HepG2 (cell line): ENCODE results near the gene TCF12.

Source experiments
- DR1 ChIP-seq: sonication (generic); formaldehyde crosslinking; IDR thresholded peaks from 2 replicates; pipeline ENCODE4 v1.8.0; 2021; ENCODE audit warnings: mild to moderate bottlenecking, missing genetic modification reagents, inconsistent platforms
- HCFC1 ChIP-seq: fragments of 150-350 bp; IDR thresholded peaks from 2 replicates; pipeline ENCODE4 v1.6.1; 2014; ENCODE audit warnings: low read depth, low read length
- JARID2 ChIP-seq: sonication (generic); formaldehyde crosslinking; IDR thresholded peaks from 2 replicates; pipeline ENCODE4 v1.8.1; 2023; ENCODE audit warnings: missing genetic modification reagents, inconsistent platforms; ENCODE audit not compliant: insufficient replicate concordance
- MBNL3 ChIP-seq: fragments of 250-450 bp; sonication (Bioruptor Pico); conservative IDR thresholded peaks from 2 replicates; pipeline ENCODE4 v1.8.0; 2022; ENCODE audit warnings: mild to moderate bottlenecking, inconsistent platforms
- MYC ChIP-seq: sonication (generic); formaldehyde crosslinking; IDR thresholded peaks from 2 replicates; pipeline ENCODE4 v1.9.0; 2021; ENCODE audit warnings: missing genetic modification reagents, borderline replicate concordance
- ZNF841 ChIP-seq: sonication (generic); formaldehyde crosslinking; IDR thresholded peaks from 2 replicates; pipeline ENCODE4 v1.8.1; 2023; ENCODE audit warnings: missing genetic modification reagents, borderline replicate concordance

- TF ChIP-seq ZNF841 (CRISPR knock-in tag) (no peak), DR1 (CRISPR knock-in tag) (no peak), MYC (CRISPR knock-in tag) (no peak), JARID2 (no peak), HCFC1 (no peak), MBNL3 (no peak)
Observed at GRCh38 chr15:57069423-57069822, 151.0 kb downstream of the TCF12 start.
